Osteoblast (primary cell): ENCODE results near the gene AMIGO3. TPM values are rescaled to one million over a fixed set of nuclear protein-coding genes. Genes with fewer than 3 reads are reported as not detected.
A peak's percentile ranks its signal among the peaks of the same experiment; 100 is the strongest.
"Not testable (repeated sequence)": the region's sequence is repeated elsewhere in the genome, so short reads cannot be mapped to it uniquely, and the experiment has no call there.

Experiments
- DNase-seq: peaks from one replicate; pipeline ENCODE4 v3.0.0; 2011; ENCODE audit warnings: low spot score, mixed read lengths; ENCODE audit not compliant: insufficient read length; ENCODE audit errors: missing footprints
- H2AFZ ChIP-seq: 2 replicates; pipeline ENCODE4 v1.6.0; 2011; ENCODE audit warnings: mild to moderate bottlenecking, low read length
- H3K27ac ChIP-seq: 2 replicates; pipeline ENCODE4 v1.5.1; 2011; ENCODE audit warnings: mild to moderate bottlenecking, low read depth, low read length, moderate library complexity
- H3K27me3 ChIP-seq: 2 replicates; pipeline ENCODE4 v1.6.0; 2012; ENCODE audit warnings: mild to moderate bottlenecking, control low read depth, inconsistent platforms, low read length, moderate library complexity; ENCODE audit not compliant: insufficient read depth
- H3K36me3 ChIP-seq: 2 replicates; pipeline ENCODE4 v1.5.1; 2011; ENCODE audit warnings: mild to moderate bottlenecking, low read length, control low read depth, moderate library complexity; ENCODE audit not compliant: insufficient read depth
- H3K4me1 ChIP-seq: 2 replicates; pipeline ENCODE4 v1.5.1; 2011; ENCODE audit warnings: mild to moderate bottlenecking, low read length, control low read depth, moderate library complexity; ENCODE audit not compliant: insufficient read depth
- H3K4me2 ChIP-seq: 2 replicates; pipeline ENCODE4 v1.6.0; 2011; ENCODE audit warnings: mild to moderate bottlenecking, low read length; ENCODE audit not compliant: insufficient read depth
- H3K4me3 ChIP-seq: fragments of 200-600 bp; sonication (generic); 3 replicates; pipeline ENCODE4 v1.5.1; 2012; ENCODE audit warnings: mild to moderate bottlenecking, low read length, inconsistent platforms; ENCODE audit not compliant: insufficient read depth
- H3K79me2 ChIP-seq: 2 replicates; pipeline ENCODE4 v1.6.0; 2012; ENCODE audit warnings: mild to moderate bottlenecking, low read length, control low read depth, inconsistent platforms; ENCODE audit not compliant: insufficient read depth
- H3K9me3 ChIP-seq: 2 replicates; pipeline ENCODE4 v1.5.1; 2011; ENCODE audit warnings: low read depth, low read length, control low read depth
- H4K20me1 ChIP-seq: 2 replicates; pipeline ENCODE4 v1.6.0; 2012; ENCODE audit warnings: mild to moderate bottlenecking, low read length, control low read depth; ENCODE audit not compliant: insufficient read depth
- total RNA-seq: library from RNA; depleted of rRNA; stranded (reverse); fragments of >200 nt; gene quantifications from 2 replicates; pipeline ENCODE4 v1.2.3, GENCODE V29; 2012
- TF ChIP-seq, protein P1 (sequence below): IDR thresholded peaks from 2 replicates; pipeline ENCODE4 v1.5.1; 2011; ENCODE audit warnings: mild to moderate bottlenecking, low read depth, low read length, moderate library complexity; ENCODE audit errors: extremely low read depth

The AMIGO3 gene
- total RNA-seq, 1 donor: 1.8 TPM

DNA sequence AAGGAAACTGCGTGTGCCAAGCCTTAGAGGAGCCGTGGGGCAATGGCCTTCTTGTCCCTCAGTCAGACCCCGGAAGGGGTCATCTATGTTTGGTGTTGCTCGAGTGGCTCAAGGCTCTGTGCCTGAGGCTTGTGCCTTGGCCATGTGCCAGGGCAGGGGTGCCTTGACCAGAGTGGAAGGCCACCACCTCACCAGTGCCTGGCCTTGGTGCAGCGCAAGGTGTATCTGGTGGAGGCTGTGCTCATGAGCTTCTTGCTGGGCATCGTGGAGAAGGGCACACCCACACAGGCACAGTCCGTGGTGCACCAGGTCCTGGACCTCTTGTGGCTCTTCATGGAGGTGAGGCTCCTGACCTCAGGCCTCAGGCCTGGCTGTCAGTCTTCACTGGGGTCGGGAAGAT lies 19.5 kb downstream of the AMIGO3 start:
- Histone ChIP-seq H4K20me1 (peaks cover 14% of the 10 kb centered on the region), H3K4me1 (no peaks in the 10 kb centered on the region), H2AFZ (no peak overlapping the region), H3K36me3 (peaks cover 38% of the 10 kb centered on the region), H3K79me2 (no peaks in the 10 kb centered on the region), H3K9me3 (no peaks in the 10 kb centered on the region), H3K27ac (no peak overlapping the region), H3K4me3 (no peak overlapping the region), H3K4me2 (no peak overlapping the region), H3K27me3 (no peaks in the 10 kb centered on the region)
- DNase-seq: peak; percentile 62
- TF ChIP-seq, protein P1, sequence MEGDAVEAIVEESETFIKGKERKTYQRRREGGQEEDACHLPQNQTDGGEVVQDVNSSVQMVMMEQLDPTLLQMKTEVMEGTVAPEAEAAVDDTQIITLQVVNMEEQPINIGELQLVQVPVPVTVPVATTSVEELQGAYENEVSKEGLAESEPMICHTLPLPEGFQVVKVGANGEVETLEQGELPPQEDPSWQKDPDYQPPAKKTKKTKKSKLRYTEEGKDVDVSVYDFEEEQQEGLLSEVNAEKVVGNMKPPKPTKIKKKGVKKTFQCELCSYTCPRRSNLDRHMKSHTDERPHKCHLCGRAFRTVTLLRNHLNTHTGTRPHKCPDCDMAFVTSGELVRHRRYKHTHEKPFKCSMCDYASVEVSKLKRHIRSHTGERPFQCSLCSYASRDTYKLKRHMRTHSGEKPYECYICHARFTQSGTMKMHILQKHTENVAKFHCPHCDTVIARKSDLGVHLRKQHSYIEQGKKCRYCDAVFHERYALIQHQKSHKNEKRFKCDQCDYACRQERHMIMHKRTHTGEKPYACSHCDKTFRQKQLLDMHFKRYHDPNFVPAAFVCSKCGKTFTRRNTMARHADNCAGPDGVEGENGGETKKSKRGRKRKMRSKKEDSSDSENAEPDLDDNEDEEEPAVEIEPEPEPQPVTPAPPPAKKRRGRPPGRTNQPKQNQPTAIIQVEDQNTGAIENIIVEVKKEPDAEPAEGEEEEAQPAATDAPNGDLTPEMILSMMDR: no peak

DNA sequence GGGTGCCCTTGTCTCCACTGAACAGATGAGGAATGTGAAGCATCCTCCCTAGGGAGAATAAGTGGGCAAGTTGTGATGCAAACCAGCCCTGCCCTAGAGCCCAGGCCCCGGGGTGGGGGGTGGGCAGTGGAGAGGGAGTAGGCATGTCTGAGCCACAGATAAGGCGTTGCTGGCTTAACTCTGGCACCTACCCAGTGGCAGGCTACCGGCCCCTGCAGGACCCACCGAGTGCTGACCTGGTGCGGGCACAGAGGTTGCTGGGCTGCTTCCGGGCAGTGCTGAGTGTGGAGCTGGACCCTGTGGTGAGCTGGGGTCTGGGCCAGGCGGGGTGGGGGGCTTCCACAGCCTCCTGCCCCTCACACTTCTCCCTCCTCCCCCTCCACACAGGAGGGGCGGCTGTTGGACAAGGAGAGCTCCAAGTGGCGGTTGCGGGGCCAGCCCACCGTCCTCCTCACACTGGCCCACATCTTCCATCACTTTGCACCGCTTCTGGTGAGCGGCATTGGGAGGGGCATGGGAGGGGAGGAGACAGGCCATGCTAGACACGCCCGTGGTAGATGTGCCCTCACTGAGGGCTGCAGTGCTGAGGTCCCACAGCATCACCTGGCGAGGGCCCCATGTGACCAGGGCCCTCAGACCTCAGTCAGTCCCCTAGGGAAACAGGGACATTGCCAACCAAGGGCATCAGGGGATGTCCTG lies 20.1 kb downstream of the AMIGO3 start:
- H4K20me1 ChIP-seq: peaks cover 14% of the 10 kb centered on the region
- TF ChIP-seq, protein P1: no peak
- DNase-seq: peak; percentile 95

DNA sequence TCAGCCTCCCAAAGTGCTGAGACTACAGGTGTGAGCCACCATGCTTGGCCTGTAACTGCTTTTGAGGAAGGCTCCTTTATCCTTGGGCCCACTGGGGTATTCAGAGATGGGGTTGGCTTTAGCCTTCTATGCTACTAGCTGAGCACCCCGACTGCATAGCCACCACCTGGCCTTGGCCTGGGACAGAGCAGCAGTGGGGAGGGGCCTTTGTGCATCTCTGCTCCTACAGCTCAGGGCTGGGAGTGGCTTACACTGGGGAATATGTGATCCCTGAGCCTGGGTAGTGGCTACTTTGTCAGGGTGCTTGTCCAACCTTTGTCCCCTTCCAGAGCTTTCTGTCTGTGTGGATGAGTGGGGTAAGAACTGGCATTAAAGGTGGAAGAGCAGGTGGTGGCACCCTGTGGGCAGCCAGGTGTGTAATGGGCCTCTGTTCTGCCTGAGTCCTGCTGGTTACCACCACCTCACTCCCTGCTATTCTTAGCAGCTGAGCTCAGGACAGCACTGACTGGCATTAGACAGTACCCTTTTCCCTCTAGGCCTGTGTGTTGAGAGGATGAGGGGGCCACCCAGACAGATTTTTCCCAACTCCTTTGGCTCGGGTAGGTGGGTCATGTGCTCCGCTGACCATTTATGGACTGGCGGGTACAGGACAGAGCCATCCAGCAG lies 24.0 kb downstream of the AMIGO3 start:
- H3K79me2 ChIP-seq: peaks cover 24% of the 10 kb centered on the region
- not testable (repeated sequence) for H3K4me2 ChIP-seq, H4K20me1 ChIP-seq, H3K27me3 ChIP-seq, H2AFZ ChIP-seq, H3K4me1 ChIP-seq, DNase-seq, H3K9me3 ChIP-seq, H3K27ac ChIP-seq, H3K4me3 ChIP-seq
- H3K36me3 ChIP-seq: peaks cover 13% of the 10 kb centered on the region

More for the DNA sequence above, 20.1 kb downstream of the AMIGO3 start:
- Histone ChIP-seq H3K27me3 (no peaks in the 10 kb centered on the region), H3K36me3 (peaks cover 33% of the 10 kb centered on the region), H3K4me1 (no peaks in the 10 kb centered on the region), H3K4me3 (no peak overlapping the region), H3K27ac (no peak overlapping the region), H2AFZ (no peak overlapping the region), H3K79me2 (peaks cover 2% of the 10 kb centered on the region), H3K9me3 (no peaks in the 10 kb centered on the region), H3K4me2 (no peak overlapping the region)

DNA sequence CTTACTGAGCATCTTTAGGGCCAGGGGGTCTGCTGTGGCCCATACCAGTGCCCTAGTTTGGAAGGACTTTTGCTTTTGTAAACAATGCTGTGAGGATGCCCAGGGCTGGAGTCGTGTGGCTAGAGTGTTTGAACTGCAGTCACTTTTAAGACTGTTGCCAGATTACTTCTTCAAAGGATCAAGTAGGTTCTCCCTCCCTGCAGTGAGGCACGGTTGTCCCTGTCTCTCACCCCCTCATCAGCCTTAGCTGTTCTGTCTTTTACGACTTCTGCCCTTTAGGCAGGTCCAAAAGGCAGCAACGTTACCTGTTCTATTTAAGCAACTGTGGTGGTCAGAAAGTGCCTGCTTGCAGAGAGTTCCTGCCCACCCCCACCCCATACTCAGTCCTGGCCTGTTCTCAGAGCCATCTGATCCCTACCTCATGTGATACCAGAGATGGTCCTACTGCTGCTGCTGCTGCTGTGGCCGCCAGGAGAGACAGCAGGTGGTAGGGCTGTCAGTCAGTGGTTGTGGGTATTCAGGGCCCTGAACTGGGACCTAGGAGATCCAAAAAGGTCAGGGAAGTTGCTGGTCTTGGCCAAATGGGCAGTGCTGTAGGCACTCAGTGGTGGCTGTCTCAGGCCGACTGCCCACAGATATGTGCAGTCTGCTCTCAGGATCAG lies 24.9 kb downstream of the AMIGO3 start:
- not testable (repeated sequence) for H3K27ac ChIP-seq, H3K4me1 ChIP-seq, H3K4me2 ChIP-seq, H2AFZ ChIP-seq, H3K4me3 ChIP-seq, H3K9me3 ChIP-seq, H3K27me3 ChIP-seq, H3K36me3 ChIP-seq, H4K20me1 ChIP-seq
- H3K79me2 ChIP-seq: peaks cover 33% of the 10 kb centered on the region
- peak; percentile 1 for DNase-seq

DNA sequence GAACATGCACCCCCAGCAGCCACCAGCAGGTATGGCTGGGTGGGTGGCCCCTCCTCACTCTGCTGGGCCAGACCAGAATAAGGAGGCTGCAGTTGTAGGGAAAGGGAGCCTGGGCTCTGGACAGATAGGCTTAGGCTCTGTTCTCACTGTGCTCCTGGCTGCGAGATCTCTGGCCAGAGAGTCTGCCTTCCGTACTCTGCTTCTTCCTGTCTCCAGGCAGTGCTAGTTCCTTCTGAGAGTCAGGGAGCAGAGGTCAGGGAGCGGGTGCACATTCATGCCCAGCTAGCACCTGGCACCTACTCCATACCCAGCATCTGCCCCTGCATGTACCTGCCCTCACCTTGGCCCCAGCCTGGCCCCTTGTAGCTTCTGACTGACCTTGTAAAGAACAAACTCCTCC lies 28.0 kb downstream of the AMIGO3 start:
- H3K27ac ChIP-seq, H3K4me2 ChIP-seq, H3K27me3 ChIP-seq, H4K20me1 ChIP-seq, H2AFZ ChIP-seq, H3K36me3 ChIP-seq, H3K4me3 ChIP-seq, H3K9me3 ChIP-seq: not testable (repeated sequence)
- H3K4me1 ChIP-seq: peaks cover 11% of the 10 kb centered on the region
- peak; percentile 41 for DNase-seq
- peaks cover 35% of the 10 kb centered on the region for H3K79me2 ChIP-seq

DNA sequence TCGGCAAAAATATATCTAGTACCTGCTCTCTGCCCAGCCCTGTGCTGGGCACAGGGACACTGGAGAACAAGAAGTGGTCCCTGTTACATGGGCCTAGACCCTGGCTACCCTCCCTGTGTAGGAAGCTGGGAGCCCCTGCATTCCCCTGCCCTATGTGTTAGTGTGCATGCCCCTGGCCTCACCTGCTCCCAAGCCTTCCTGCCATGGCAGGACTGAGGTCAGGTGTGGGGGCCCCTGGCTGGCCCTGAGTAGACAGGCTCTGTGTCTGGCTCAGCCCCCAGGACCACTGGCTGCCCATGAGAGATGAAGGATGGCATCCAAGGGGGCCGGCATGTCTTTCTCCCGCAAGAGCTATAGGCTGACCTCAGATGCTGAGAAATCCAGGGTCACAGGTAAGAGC lies 28.6 kb downstream of the AMIGO3 start:
- peaks cover 35% of the 10 kb centered on the region for H3K79me2 ChIP-seq
- H4K20me1 ChIP-seq, DNase-seq, H2AFZ ChIP-seq, H3K27me3 ChIP-seq, H3K4me3 ChIP-seq, H3K27ac ChIP-seq, H3K9me3 ChIP-seq, H3K36me3 ChIP-seq: not testable (repeated sequence)
- H3K4me1 ChIP-seq: peaks cover 11% of the 10 kb centered on the region
- H3K4me2 ChIP-seq: peak overlapping the region; percentile 88

DNA sequence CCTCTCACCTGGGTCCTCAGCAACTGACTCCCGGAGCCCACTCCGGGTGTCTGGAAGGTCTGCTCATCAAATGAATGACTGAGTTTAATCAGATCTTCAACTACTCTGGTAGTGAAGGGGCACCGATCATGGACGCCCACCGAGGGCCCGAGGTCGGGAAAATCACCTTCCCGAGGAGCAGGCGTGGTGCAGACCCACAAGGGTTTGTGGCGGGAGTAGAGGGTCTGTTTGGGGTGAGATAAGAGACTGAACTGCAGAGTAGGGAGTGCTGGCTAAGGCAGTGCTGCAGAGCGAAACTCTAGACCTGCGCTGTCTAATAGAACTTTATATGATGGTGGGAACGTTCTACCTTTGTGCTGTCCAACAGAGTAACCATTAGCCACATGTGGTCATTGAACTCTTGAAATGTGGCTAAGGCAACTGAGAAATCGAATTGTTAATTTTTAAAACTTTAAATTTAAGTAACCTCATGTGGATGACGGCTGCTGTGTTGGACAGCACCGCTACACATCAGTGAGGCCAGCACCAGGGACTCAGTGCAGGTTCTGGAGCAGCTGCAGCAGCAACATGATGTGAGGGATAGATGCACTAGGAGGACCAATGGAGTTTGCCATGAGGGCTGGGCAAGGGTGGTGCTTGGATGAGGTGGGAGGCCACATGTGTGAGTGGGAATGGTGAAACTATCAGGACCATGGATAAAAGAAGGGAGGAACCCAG lies 29.4 kb downstream of the AMIGO3 start:
- H3K27me3 ChIP-seq, DNase-seq, H3K9me3 ChIP-seq, H3K36me3 ChIP-seq, H4K20me1 ChIP-seq: not testable (repeated sequence)
- peak overlapping the region; percentile 97 for H2AFZ ChIP-seq
- H3K4me3 ChIP-seq: peak overlapping the region; percentile 98
- H3K4me1 ChIP-seq: peaks cover 11% of the 10 kb centered on the region
- H3K4me2 ChIP-seq: peak overlapping the region; percentile 88
- H3K27ac ChIP-seq: peak overlapping the region; percentile 71
- peaks cover 35% of the 10 kb centered on the region for H3K79me2 ChIP-seq
